ENCODE measurements around the gene ZC3H8. TPM values are rescaled to one million over a fixed set of nuclear protein-coding genes. Genes with fewer than 3 reads are reported as not detected.

ZC3H8 gene
- total and polyA plus RNA-seq, 2 donors (not counting 1 experiment from before 2014, with no cell fraction given) = 5.5 to 26.0 TPM

DNA sequence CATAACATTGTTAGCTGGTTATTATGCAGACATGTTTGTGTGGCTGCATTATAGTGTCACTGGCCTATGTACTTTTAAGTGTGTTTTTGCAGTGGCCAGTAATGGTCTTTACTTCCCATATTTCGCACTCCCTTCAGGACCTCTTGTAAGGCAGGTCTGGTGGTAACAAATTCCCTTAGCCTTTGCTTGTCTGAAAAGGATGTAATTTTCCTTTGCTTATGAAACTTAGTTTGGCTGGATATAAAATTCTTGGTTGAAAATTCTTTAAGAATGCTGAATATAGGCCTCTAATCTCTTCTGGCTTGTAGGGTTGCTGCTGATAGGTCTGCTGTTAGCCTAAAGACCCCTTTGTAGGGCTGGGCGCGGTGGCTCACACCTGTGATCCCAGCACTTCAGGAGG, 34.7 kb downstream of the ZC3H8 start:
- ATAC-seq (ENCODE audit: low read depth) = no peak
- ChIA-PET POLR2A (no interaction called here), CTCF (no interaction called here)
- no peak overlapping the region for H3K4me3 Mint-ChIP-seq
- intact Hi-C loops (cut with micrococcal nuclease) = no loop called here
- no peak for DNase-seq
- H3K4me1 ChIP-seq (ENCODE audit: control insufficient read depth in 2 of 2, insufficient read depth in 2 of 2, low read length in 2 of 2) = no peaks in the 10 kb centered on the region
- WGBS (ENCODE audit: insufficient coverage) = 100% methylated on average over 2 of the region's 3 CpGs
- H3K9me3 ChIP-seq (ENCODE audit: control extremely low read depth in 1 of 3, control insufficient read depth in 2 of 3, insufficient read depth in 1 of 3, low read length in 2 of 3) = peaks cover 0 to 9% (median 8%) of the 10 kb centered on the region in 3 donors
- peaks cover 12 to 25% of the 10 kb centered on the region in 2 experiments for H3K36me3 ChIP-seq (replicated peaks in 1 of 2; ENCODE audit: control extremely low read depth in 1 of 2, control insufficient read depth in 1 of 2, extremely low read depth in 1 of 2, insufficient read depth in 2 of 2, low read length in 1 of 2)
- H4K20me1 ChIP-seq (ENCODE audit: control insufficient read depth, insufficient read depth, low read length, poor library complexity, severe bottlenecking) = no peaks in the 10 kb centered on the region
- TF ChIP-seq, protein P1, sequence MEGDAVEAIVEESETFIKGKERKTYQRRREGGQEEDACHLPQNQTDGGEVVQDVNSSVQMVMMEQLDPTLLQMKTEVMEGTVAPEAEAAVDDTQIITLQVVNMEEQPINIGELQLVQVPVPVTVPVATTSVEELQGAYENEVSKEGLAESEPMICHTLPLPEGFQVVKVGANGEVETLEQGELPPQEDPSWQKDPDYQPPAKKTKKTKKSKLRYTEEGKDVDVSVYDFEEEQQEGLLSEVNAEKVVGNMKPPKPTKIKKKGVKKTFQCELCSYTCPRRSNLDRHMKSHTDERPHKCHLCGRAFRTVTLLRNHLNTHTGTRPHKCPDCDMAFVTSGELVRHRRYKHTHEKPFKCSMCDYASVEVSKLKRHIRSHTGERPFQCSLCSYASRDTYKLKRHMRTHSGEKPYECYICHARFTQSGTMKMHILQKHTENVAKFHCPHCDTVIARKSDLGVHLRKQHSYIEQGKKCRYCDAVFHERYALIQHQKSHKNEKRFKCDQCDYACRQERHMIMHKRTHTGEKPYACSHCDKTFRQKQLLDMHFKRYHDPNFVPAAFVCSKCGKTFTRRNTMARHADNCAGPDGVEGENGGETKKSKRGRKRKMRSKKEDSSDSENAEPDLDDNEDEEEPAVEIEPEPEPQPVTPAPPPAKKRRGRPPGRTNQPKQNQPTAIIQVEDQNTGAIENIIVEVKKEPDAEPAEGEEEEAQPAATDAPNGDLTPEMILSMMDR (IDR thresholded peaks at IDR 0.05) = no peak
- TF ChIP-seq EZH2 (IDR thresholded peaks at IDR 0.05; ENCODE audit: borderline replicate concordance, insufficient read depth, low read depth, low read length, poor library complexity, severe bottlenecking) = no peak
- H3K4me1 Mint-ChIP-seq = no peaks in the 10 kb centered on the region
- H2AFZ ChIP-seq (ENCODE audit: insufficient read depth, low read depth, low read length, poor library complexity, severe bottlenecking) = no peak overlapping the region
- H3K27ac Mint-ChIP-seq = no peak overlapping the region
- no peak overlapping the region for H3K9ac ChIP-seq (ENCODE audit: low read length)
- H3K27me3 Mint-ChIP-seq = no peaks in the 10 kb centered on the region
- no peak overlapping the region for H3K27ac ChIP-seq (ENCODE audit: low read length in 2 of 2)
- no peaks in the 10 kb centered on the region for H3K27me3 ChIP-seq (replicated peaks in 1 of 4; ENCODE audit: control extremely low read depth in 1 of 4, control insufficient read depth in 3 of 4, insufficient read depth in 4 of 4, low read length in 3 of 4)
- no peaks in the 10 kb centered on the region for H3K79me2 ChIP-seq (ENCODE audit: control insufficient read depth, insufficient read depth, low read length)
- no peak overlapping the region for H3K4me3 ChIP-seq (ENCODE audit: control extremely low read depth in 1 of 5, extremely low read depth in 1 of 5, insufficient read depth in 1 of 5, low read depth in 2 of 5, low read length in 4 of 5)
- H3K9me3 Mint-ChIP-seq (ENCODE audit: insufficient read depth) = peaks cover 6% of the 10 kb centered on the region
- H3K4me2 ChIP-seq (replicated peaks; ENCODE audit: low read depth, low read length, poor library complexity, severe bottlenecking) = no peak overlapping the region

GRCh38 chr2:112217854-112218253, 37.0 kb downstream of the ZC3H8 start:
- Histone ChIP-seq H3K4me1 (ENCODE audit: control insufficient read depth in 2 of 2, insufficient read depth in 2 of 2, low read length in 2 of 2) (no peaks in the 10 kb centered on the region), H4K20me1 (ENCODE audit: control insufficient read depth, insufficient read depth, low read length, poor library complexity, severe bottlenecking) (no peaks in the 10 kb centered on the region), H3K9me3 (ENCODE audit: control extremely low read depth in 1 of 3, control insufficient read depth in 2 of 3, insufficient read depth in 1 of 3, low read length in 2 of 3) (peaks cover 0 to 9% (median 8%) of the 10 kb centered on the region in 3 donors), H3K4me2 (replicated peaks; ENCODE audit: low read depth, low read length, poor library complexity, severe bottlenecking) (no peak overlapping the region), H3K27ac (ENCODE audit: low read length in 2 of 2) (no peak overlapping the region), H3K9ac (ENCODE audit: low read length) (no peak overlapping the region), H3K27me3 (replicated peaks in 1 of 4; ENCODE audit: control extremely low read depth in 1 of 4, control insufficient read depth in 3 of 4, insufficient read depth in 4 of 4, low read length in 3 of 4) (no peaks in the 10 kb centered on the region), H3K4me3 (ENCODE audit: control extremely low read depth in 1 of 5, extremely low read depth in 1 of 5, insufficient read depth in 1 of 5, low read depth in 2 of 5, low read length in 4 of 5) (no peak overlapping the region), H3K79me2 (ENCODE audit: control insufficient read depth, insufficient read depth, low read length) (no peaks in the 10 kb centered on the region), H2AFZ (ENCODE audit: insufficient read depth, low read depth, low read length, poor library complexity, severe bottlenecking) (no peak overlapping the region), H3K36me3 (replicated peaks in 1 of 2; ENCODE audit: control extremely low read depth in 1 of 2, control insufficient read depth in 1 of 2, extremely low read depth in 1 of 2, insufficient read depth in 2 of 2, low read length in 1 of 2) (peaks cover 14 to 27% of the 10 kb centered on the region in 2 experiments)
- CTCF ChIA-PET = no interaction called here
- intact Hi-C loops (cut with micrococcal nuclease) = no loop called here
- Mint-ChIP-seq H3K27me3 (no peaks in the 10 kb centered on the region), H3K4me1 (no peaks in the 10 kb centered on the region), H3K4me3 (no peak overlapping the region), H3K27ac (no peak overlapping the region), H3K9me3 (ENCODE audit: insufficient read depth) (peaks cover 6% of the 10 kb centered on the region)
- DNase-seq = no peak
- POLR2A ChIA-PET = no interaction called here
- no peak for ATAC-seq (ENCODE audit: low read depth)
- TF ChIP-seq EZH2 (IDR thresholded peaks at IDR 0.05; ENCODE audit: borderline replicate concordance, insufficient read depth, low read depth, low read length, poor library complexity, severe bottlenecking) = no peak
- TF ChIP-seq, protein P1 (IDR thresholded peaks at IDR 0.05) = no peak

Data from B cell (primary cell).